ENCODE measurements around the gene FKBP1B. TPM values are rescaled to one million over a fixed set of nuclear protein-coding genes. Genes with fewer than 3 reads are reported as not detected.
A peak's percentile ranks its signal among the peaks of the same experiment; 100 is the strongest.

Gene FKBP1B
- polyA plus RNA-seq, 1 of the 3 experiments (the other 2 are of a cell fraction), result 69.7 TPM

DNA sequence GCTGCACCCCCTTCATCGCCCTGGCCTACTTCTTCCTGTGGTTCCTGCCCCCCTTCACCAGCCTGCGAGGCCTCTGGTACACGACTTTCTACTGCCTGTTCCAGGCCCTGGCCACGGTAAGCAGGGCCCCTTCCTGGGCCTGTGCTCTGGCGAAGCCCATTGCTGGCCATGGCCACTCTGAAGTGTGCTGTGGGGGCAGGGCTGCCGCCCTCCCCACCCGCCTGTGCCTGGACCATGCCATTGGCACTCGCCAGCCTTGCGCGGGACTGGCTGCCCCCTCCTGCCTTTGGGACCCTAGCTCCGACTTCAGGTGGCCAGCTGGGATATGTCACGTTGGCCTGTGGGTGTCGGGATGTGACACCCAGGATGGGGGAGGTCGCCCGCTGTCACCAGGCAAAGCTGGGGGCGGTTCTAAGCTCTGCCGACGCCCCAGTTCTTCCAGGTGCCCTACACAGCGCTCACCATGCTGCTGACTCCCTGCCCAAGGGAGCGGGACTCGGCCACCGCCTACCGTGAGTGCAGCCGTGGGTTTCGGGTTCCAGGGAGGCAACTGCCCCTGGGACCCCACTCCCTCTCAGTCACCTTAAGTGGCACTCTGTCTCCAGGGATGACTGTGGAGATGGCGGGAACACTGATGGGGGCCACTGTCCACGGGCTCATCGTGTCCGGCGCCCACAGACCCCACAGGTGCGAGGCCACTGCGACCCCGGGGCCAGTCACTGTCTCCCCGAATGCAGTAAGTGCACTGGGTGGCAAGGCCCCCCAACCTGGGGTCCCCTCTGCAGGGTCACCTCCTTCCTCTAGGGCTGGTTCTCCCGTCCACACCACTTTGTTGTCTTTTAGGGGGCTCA, 32.5 kb upstream of the FKBP1B start (continued):
- TF ChIP-seq, protein P1, sequence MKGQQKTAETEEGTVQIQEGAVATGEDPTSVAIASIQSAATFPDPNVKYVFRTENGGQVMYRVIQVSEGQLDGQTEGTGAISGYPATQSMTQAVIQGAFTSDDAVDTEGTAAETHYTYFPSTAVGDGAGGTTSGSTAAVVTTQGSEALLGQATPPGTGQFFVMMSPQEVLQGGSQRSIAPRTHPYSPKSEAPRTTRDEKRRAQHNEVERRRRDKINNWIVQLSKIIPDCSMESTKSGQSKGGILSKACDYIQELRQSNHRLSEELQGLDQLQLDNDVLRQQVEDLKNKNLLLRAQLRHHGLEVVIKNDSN (IDR thresholded peaks at IDR 0.05; ENCODE audit: borderline replicate concordance, low read depth), result no peak
- TF ChIP-seq, protein P2, sequence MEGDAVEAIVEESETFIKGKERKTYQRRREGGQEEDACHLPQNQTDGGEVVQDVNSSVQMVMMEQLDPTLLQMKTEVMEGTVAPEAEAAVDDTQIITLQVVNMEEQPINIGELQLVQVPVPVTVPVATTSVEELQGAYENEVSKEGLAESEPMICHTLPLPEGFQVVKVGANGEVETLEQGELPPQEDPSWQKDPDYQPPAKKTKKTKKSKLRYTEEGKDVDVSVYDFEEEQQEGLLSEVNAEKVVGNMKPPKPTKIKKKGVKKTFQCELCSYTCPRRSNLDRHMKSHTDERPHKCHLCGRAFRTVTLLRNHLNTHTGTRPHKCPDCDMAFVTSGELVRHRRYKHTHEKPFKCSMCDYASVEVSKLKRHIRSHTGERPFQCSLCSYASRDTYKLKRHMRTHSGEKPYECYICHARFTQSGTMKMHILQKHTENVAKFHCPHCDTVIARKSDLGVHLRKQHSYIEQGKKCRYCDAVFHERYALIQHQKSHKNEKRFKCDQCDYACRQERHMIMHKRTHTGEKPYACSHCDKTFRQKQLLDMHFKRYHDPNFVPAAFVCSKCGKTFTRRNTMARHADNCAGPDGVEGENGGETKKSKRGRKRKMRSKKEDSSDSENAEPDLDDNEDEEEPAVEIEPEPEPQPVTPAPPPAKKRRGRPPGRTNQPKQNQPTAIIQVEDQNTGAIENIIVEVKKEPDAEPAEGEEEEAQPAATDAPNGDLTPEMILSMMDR (IDR thresholded peaks at IDR 0.05), result no peak
- TF ChIP-seq, protein P3, sequence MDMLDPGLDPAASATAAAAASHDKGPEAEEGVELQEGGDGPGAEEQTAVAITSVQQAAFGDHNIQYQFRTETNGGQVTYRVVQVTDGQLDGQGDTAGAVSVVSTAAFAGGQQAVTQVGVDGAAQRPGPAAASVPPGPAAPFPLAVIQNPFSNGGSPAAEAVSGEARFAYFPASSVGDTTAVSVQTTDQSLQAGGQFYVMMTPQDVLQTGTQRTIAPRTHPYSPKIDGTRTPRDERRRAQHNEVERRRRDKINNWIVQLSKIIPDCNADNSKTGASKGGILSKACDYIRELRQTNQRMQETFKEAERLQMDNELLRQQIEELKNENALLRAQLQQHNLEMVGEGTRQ (IDR thresholded peaks at IDR 0.05; ENCODE audit: borderline replicate concordance, low read depth, low read length), result no peak

- Histone ChIP-seq H3K79me2 (ENCODE audit: insufficient read depth) (no peaks in the 10 kb centered on the region), H3F3A (replicated peaks; ENCODE audit: insufficient read depth) (no peaks in the 10 kb centered on the region), H4K20me1 (ENCODE audit: insufficient read depth) (no peaks in the 10 kb centered on the region), H3K9me3 (no peaks in the 10 kb centered on the region), H3K27me3 (ENCODE audit: insufficient read depth) (no peaks in the 10 kb centered on the region), H3K27ac (ENCODE audit: low read depth in 2 of 2, low read length in 1 of 2) (no peak overlapping the region), H3K4me3 (ENCODE audit: low read depth in 2 of 2, low read length in 1 of 2) (no peak overlapping the region), H3K9ac (no peak overlapping the region), H3K4me1 (ENCODE audit: control insufficient read depth in 1 of 2, insufficient read depth in 2 of 2, low read depth in 1 of 2, low read length in 1 of 2) (peaks cover 3 to 12% of the 10 kb centered on the region in 2 experiments; a peak in 3 of 4 replicates), H3K36me3 (replicated peaks in 1 of 2; ENCODE audit: control insufficient read depth in 1 of 2, insufficient read depth in 2 of 2, low read length in 1 of 2) (peaks cover 0 to 2% of the 10 kb centered on the region in 2 experiments), H2AFZ (ENCODE audit: low read depth) (no peak overlapping the region), H3K4me2 (no peak overlapping the region), H3K9me2 (no peaks in the 10 kb centered on the region)
- ChIA-PET POLR2A (no interaction called here), CTCF (no interaction called here)
- TF ChIP-seq, protein P2 (IDR thresholded peaks at IDR 0.05), result no peak
- no peak for TF ChIP-seq RCOR1 (IDR thresholded peaks at IDR 0.05; ENCODE audit: low read length)
- TF ChIP-seq NFIC (IDR thresholded peaks at IDR 0.05; ENCODE audit: borderline replicate concordance), result no peak
- no peak for TF ChIP-seq TEAD4 (IDR thresholded peaks at IDR 0.05; ENCODE audit: borderline replicate concordance, insufficient read depth)
- TF ChIP-seq, protein P3 (IDR thresholded peaks at IDR 0.05; ENCODE audit: borderline replicate concordance, low read depth, low read length), result no peak
- TF ChIP-seq, protein P4, sequence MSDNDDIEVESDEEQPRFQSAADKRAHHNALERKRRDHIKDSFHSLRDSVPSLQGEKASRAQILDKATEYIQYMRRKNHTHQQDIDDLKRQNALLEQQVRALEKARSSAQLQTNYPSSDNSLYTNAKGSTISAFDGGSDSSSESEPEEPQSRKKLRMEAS (IDR thresholded peaks at IDR 0.05; ENCODE audit: low read depth), result no peak
- no peak for TF ChIP-seq FOXM1 (IDR thresholded peaks at IDR 0.05; ENCODE audit: low read depth)
- no peak for TF ChIP-seq POLR2AphosphoS5 (IDR thresholded peaks at IDR 0.05; ENCODE audit: low read depth, low read length)
- TF ChIP-seq SIN3A (IDR thresholded peaks at IDR 0.05; ENCODE audit: borderline replicate concordance, low read depth, low read length), result no peak
- TF ChIP-seq RFX5 (IDR thresholded peaks at IDR 0.05; ENCODE audit: low read length), result no peak
- no peak for TF ChIP-seq MEF2A (IDR thresholded peaks at IDR 0.05; ENCODE audit: borderline replicate concordance, low read depth)
- TF ChIP-seq MXI1 (IDR thresholded peaks at IDR 0.05; ENCODE audit: low read depth, low read length), result no peak
- TF ChIP-seq TCF12 (IDR thresholded peaks at IDR 0.05), result no peak
- TF ChIP-seq YY1 (IDR thresholded peaks at IDR 0.05; ENCODE audit: low read depth), result no peak
- no peak for TF ChIP-seq GABPA (IDR thresholded peaks at IDR 0.05; ENCODE audit: low read depth)
- WGBS (ENCODE audit: low lambda C conversion rate), result 94% methylated on average over 8 of the region's 8 CpGs
- peak; percentile 41 for DNase-seq
Observed at GRCh38 chr2:24017711-24018110, 31.8 kb upstream of the FKBP1B start.
